GM21528 (cell line): ENCODE measurements around the gene USP6.
"Not testable (repeated sequence)": the region's sequence is repeated elsewhere in the genome, so short reads cannot be mapped to it uniquely, and the experiment has no call there.

Experiments
- ATAC-seq: cut with Tn5 transposase; IDR thresholded peaks from one replicate; pipeline ENCODE4 v1.9.1; 2021; ENCODE audit warnings: mild to moderate bottlenecking, moderate library complexity; ENCODE audit not compliant: unreplicated experiment, low FRiP score

The USP6 gene

GRCh38 chr17:5115673-5116651, at the start of gene USP6:
Gene USP6 (plus strand): TSS chr17:5116032. CDS start chr17:5130368, 14,336 bp downstream.
- no peak for ATAC-seq

DNA sequence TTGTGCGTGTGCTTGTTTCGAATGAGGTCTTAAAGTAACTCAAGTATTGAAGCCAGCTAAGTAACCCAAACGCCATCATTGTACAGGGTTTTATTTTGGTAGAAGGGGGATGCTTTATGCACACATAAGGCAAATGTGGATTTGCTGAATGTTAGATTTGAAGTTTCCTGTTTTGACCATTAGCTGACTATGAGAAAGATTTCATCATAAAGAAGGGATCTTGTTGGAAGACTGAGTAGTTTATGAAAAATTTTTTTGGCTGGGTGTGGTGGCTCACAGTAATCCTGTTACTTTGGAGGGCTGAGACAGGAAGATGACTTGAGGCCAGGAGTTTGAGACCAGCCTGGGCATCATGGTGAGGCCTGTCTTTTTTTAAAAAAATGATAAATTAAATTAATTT, 47.6 kb upstream of the USP6 start:
- ATAC-seq: no peak

GRCh38 chr17:5069724-5070123, 46.1 kb upstream of the USP6 start:
- no peak for ATAC-seq

DNA sequence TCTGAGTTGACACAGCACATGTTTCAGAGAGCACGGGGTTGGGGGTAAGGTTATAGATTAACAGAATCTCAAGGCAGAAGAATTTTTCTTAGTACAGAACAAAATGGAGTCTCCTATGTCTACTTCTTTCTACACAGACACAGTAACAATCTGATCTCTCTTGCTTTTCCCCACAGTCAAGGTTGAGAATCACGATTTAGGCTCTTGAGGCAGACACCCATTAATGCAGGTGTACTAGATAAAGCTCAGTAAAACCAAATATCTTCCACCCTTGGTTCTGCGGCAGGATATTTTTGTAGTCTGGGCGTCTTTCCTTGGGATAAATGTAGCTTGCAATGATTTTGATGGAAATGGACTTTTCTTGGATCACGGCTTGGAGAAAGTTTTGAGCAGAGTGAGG, 40.4 kb upstream of the USP6 start:
- ATAC-seq: not testable (repeated sequence)

DNA sequence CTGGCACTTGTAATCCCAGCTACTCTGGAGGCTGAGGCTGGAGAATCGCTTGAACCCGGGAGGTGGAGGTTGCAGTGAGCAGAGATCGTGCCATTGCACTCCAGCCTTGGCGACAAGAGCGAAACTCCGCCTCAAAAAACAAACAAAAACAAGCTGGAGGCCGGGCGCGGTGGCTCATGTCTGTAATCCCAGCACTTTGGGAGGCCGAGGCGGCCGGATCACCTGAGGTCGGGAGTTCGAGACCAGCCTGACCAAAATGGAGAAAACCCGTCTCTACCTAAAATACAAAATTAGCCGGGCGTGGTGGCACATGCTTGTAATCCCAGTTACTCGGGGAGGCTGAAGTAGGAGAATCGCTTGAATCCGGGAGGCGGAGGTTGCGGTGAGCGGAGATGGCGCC, 38.6 kb upstream of the USP6 start:
- not testable (repeated sequence) for ATAC-seq

GRCh38 chr17:5077781-5078105, 38.1 kb upstream of the USP6 start:
- ATAC-seq: no peak

- peak; percentile 78 for ATAC-seq
Observed at GRCh38 chr17:5078106-5079028, 37.5 kb upstream of the USP6 start, which contains the start of gene ZFP3. Gene ZFP3 (plus strand): TSS chr17:5078467. CDS start chr17:5091505, 13,038 bp downstream.

GRCh38 chr17:5080591-5080990, 35.2 kb upstream of the USP6 start:
- ATAC-seq: no peak

DNA sequence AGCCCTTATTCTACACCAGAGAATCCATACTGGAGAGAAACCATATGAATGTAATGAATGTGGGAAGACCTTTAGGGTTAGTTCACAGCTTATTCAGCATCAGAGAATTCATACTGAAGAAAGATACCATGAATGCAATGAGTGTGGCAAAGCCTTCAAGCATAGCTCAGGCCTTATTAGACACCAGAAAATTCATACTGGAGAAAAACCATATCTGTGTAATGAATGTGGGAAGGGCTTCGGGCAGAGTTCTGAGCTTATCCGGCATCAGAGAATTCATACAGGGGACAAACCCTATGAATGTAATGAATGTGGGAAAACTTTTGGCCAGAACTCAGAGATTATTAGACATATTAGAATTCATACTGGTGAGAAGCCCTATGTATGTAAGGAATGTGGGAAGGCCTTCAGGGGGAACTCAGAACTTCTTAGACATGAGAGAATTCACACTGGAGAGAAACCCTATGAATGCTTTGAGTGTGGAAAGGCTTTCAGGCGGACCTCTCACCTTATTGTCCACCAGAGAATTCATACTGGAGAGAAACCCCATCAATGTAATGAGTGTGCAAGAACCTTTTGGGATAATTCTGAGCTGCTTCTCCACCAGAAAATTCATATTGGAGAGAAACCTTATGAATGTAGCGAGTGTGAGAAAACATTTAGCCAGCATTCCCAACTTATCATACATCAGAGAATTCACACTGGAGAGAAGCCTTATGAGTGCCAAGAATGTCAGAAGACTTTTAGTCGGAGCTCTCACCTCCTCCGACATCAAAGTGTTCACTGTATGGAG, 23.4 kb upstream of the USP6 start:
- no peak for ATAC-seq

DNA sequence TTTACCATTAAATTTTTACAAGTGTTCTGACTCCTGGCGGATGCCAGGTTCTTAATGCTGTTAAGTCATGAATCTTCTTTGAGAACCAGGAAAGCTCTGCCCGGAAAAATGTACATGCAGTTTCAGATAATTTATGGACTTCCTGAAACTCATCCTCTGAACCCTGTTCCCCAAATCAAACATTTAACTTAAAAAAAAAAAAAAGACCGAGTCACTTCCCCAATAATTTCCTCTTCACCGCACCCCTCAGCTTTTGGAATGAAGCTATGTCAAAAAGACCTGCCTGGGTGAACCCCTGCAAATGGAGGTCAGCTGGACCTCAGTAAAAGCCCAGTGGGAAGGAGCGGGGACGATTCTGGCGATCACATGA, 19.1 kb upstream of the USP6 start:
- ATAC-seq: no peak

- no peak for ATAC-seq
Observed at GRCh38 chr17:5097101-5097834, 18.6 kb upstream of the USP6 start.

- ATAC-seq: no peak
Observed at GRCh38 chr17:5099271-5099670, 16.6 kb upstream of the USP6 start.

DNA sequence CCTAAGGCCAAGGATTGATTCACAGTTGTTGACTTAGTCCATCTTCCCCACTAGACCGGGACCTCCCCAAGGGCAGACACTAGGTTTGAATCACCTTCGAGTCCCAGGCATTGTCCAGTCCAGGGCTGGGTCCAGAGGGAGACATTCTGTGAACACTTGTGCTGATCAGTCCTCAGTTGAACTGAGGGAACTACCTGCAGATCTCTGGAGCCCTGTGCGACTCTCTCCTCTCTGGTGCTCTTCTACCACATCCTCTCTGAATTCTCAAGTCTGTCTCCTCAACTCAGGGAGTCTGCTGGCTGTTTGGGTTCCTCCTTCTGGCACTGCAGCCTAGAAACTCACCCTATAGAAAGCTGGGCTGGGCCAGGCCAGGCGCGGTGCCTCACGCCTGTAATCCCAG, 15.0 kb upstream of the USP6 start:
- no peak for ATAC-seq

- no peak for ATAC-seq
Observed at GRCh38 chr17:5110816-5111215, 5.0 kb upstream of the USP6 start.

DNA sequence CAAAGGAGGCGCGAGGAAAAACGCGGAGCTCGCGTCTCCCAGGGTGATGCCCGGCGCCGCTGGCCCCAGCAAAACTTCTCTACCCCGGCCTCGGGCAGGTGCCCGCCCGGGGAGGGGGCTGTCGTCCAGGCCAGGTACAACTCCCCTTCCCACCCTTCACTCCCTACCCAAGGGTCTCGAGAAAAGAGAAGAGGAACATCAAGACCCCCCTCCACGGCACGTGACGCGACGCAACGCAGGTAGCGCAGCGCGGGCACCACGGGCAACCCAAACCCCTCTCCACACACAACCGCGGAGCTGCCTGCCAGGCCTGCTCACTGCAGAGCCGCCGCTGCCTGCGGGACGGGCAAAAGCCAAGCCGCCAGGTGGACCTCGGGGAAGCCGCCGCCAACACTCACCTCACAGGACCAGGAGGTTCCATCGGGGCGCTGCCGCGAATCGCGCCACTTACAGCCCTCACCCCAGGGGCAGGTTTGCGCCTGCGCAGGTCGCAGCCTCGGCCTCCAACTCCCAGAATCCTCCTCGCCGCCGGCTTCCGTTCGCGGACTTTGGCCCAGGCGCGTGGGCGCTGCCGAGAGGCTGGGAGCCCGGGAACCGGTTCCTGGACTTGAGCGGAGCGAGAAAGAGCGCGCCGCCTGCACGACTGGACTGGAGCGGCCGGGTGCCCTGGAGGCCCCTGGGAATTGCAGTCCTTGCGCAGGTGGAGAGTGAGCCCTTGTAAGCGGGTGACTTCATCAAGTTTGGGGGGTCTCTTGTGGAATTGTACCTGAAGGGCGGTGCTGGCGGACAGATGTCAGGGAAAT, 4.2 kb upstream of the USP6 start, which contains the start of gene ZNF232:
Gene ZNF232, minus strand, starts transcription at position 477 of the 803 bp plus-strand sequence. Its CDS starts 56 bp downstream, at position 421.
- ATAC-seq: peak; percentile 85

DNA sequence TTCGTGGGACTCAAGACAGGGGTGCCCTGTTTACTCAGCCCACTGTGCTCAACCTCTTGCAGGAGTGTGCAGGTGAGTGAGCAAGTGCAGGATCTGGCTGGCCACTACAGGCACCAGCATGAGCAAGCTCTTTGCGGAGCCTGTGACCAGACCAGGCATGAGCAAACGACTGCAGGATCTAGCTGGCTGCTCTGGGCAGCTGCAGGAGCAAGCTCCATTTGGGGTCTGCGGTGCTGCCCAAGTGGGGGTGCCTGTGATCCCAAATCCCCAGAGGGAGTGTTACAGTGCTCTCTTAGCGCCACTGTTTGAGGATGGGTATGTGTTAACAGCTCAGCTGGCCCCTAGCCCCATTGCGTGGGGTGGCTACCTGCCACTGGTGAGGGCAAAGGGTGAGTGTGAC, 2.4 kb downstream of the USP6 start:
- no peak for ATAC-seq

GRCh38 chr17:5120036-5120435, 4.2 kb downstream of the USP6 start:
- no peak for ATAC-seq

DNA sequence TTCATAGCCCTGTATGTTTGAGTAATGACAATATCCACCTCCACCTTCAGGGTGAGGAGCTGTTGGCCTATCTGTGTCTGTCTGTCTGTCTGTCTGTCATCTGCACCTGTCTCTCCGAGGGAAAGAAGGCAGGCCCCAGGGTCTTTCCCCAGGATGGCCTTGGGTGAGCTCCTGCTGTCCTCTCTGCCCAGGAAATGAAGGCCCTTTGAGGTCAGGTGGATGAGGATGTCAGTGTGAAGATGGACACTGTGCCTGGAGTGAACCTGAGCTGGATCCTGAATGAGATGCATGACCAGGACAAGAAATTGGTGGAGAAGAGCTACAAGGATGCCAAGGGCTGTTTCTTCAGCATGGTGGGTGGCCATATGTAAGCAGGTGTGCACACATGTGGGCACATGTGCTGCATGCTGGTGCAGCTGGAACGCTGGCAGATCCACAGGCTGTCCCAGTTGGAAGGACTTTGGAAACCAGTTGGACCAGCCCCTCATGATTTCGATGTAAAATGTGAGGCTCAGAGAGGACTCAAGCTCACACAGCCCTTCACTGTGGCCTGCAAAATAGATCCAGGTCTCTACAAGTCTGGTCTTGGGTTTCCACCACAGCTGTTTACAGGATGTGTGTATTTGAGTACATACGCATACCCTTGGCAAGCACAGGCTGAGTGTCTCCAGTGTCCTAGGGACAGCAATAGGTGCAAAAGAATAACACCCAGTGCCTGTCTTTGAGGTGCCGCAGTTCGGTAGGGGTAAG, 4.8 kb downstream of the USP6 start:
- not testable (repeated sequence) for ATAC-seq
